K562 (cell line): ENCODE results near the gene PRRG1. TPM values are rescaled to one million over a fixed set of nuclear protein-coding genes. Genes with fewer than 3 reads are reported as not detected.
A peak's percentile ranks its signal among the peaks of the same experiment; 100 is the strongest.
"Not testable (repeated sequence)": the region's sequence is repeated elsewhere in the genome, so short reads cannot be mapped to it uniquely, and the experiment has no call there.

Experiments
- ATAC-seq: fragments of 200-7000 bp; cut with Tn5 transposase; 3 replicates; pipeline ENCODE4 v1.9.1; 2020; ENCODE audit warnings: moderate library complexity
- BruUV-seq: library from RNA; stranded (reverse); fragments of 400-500 nt; replicated peaks from 2 replicates; lab custom pipeline; 2021; lab: Mats Ljungman, UMichigan
- CTCF ChIA-PET: fragments of 300-600 bp; formaldehyde crosslinking; extraction: SDS; loops from one replicate; lab custom pipeline; 2021; ENCODE audit warnings: low intra/inter-chr PET ratio; lab: Yijun Ruan, JAX
- POLR2A ChIA-PET: fragments of 300-600, 350-650 bp; sonication (Branson Sonifier 250); formaldehyde crosslinking; extraction: SDS; loops from one replicate; lab custom pipeline; 2021; ENCODE audit warnings: antibody characterized with exemption, inconsistent platforms; lab: Yijun Ruan, JAX
- DNase-seq, 4 experiments: peaks; one replicate each; pipeline versions ENCODE4 v3.0.0 to v3.0.0-alpha.2; 2011 to 2018; ENCODE audit warnings: low spot score in 3 of 4, mixed read lengths in 3 of 4; ENCODE audit errors: extremely low read depth in 1 of 4
- FAIRE-seq: peaks from 2 replicates; lab custom pipeline; 2011; peaks lifted over from hg19 to GRCh38; lab: Jason Lieb, UNC
- H2AFZ ChIP-seq: 2 replicates; pipeline ENCODE4 v1.6.0; 2011; ENCODE audit warnings: low read depth, low read length, control low read depth, inconsistent platforms
- H3K27ac ChIP-seq: fragments of 200-600 bp; 3 replicates; pipeline ENCODE4 v1.8.0; 2011; ENCODE audit warnings: low read depth, mild to moderate bottlenecking, control low read depth, inconsistent platforms, low read length, moderate library complexity, mixed read lengths; ENCODE audit errors: extremely low read depth
- H3K27me3 ChIP-seq, 2 experiments: fragments of 300-600 bp in 1 of 2; 2 replicates in 1 of 2; 3 replicates in 1 of 2; pipeline versions ENCODE4 v1.6.0 to v1.8.0; 2011; ENCODE audit warnings: inconsistent platforms in 2 of 2, low read length in 2 of 2, mild to moderate bottlenecking in 1 of 2, mixed read lengths in 1 of 2, moderate library complexity in 1 of 2; ENCODE audit not compliant: control insufficient read depth in 2 of 2, insufficient read depth in 2 of 2
- H3K36me3 ChIP-seq: fragments of 300-600 bp; 3 replicates; pipeline ENCODE4 v1.8.0; 2011; ENCODE audit warnings: mild to moderate bottlenecking, low read length, inconsistent platforms; ENCODE audit not compliant: control insufficient read depth, insufficient read depth
- H3K4me1 ChIP-seq, 2 experiments: fragments of 200-600 bp in 1 of 2; replicated peaks in 1 of 2; 2 replicates in 1 of 2; 3 replicates in 1 of 2; pipeline versions ENCODE4 v1.5.1 to v1.8.0; 2011; ENCODE audit warnings: inconsistent platforms in 2 of 2, low read length in 2 of 2, mild to moderate bottlenecking in 1 of 2, mixed read lengths in 1 of 2, moderate library complexity in 1 of 2; ENCODE audit not compliant: control insufficient read depth in 2 of 2, insufficient read depth in 2 of 2
- H3K4me2 ChIP-seq: 2 replicates; pipeline ENCODE4 v1.6.1; 2011; ENCODE audit warnings: low read length, control low read depth, inconsistent platforms, mixed read lengths; ENCODE audit not compliant: insufficient read depth
- H3K4me3 ChIP-seq: fragments of 200-600 bp; sonication (generic), shearing (Covaris generic); 2 replicates; pipeline ENCODE4 v1.5.1; 2016; ENCODE audit warnings: control low read depth, inconsistent platforms
- H3K79me2 ChIP-seq: fragments of 200-600 bp; 3 replicates; pipeline ENCODE4 v1.8.0; 2011; ENCODE audit warnings: low read length, inconsistent platforms; ENCODE audit not compliant: control insufficient read depth, insufficient read depth
- H3K9ac ChIP-seq, 2 experiments: 2 replicates each; pipeline versions ENCODE4 v1.6.0 to v1.6.1; 2011; ENCODE audit warnings: low read depth in 2 of 2, low read length in 2 of 2, control low read depth in 1 of 2, inconsistent platforms in 1 of 2, mild to moderate bottlenecking in 1 of 2, mixed read lengths in 1 of 2; ENCODE audit not compliant: insufficient read depth in 1 of 2
- H3K9me1 ChIP-seq: one replicate; pipeline ENCODE4 v1.6.0; 2011; ENCODE audit warnings: inconsistent platforms, mild to moderate bottlenecking, low read length, moderate library complexity; ENCODE audit not compliant: control insufficient read depth, insufficient read depth
- H3K9me3 ChIP-seq: replicated peaks from 2 replicates; pipeline ENCODE4 v1.5.1; 2011; ENCODE audit warnings: low read depth, low read length, inconsistent platforms; ENCODE audit not compliant: control insufficient read depth, insufficient read depth
- H4K20me1 ChIP-seq: replicated peaks from 2 replicates; pipeline ENCODE4 v1.6.1; 2011; ENCODE audit warnings: low read length, inconsistent platforms, mixed read lengths; ENCODE audit not compliant: control insufficient read depth, insufficient read depth
- CC2D1A ChIP-seq: fragments of 450-650 bp; IDR thresholded peaks from 2 replicates; pipeline ENCODE4 v1.6.1; 2017; ENCODE audit warnings: mild to moderate bottlenecking
- POU5F1 ChIP-seq: fragments of 150-350 bp; IDR thresholded peaks from 2 replicates; pipeline ENCODE4 v1.6.1; 2014; ENCODE audit warnings: borderline replicate concordance, low read length, low read depth, mild to moderate bottlenecking; ENCODE audit not compliant: partially characterized antibody
- TAF9B ChIP-seq: fragments of 450-650 bp; IDR thresholded peaks from 2 replicates; pipeline ENCODE4 v1.6.1; 2018; ENCODE audit warnings: mild to moderate bottlenecking; ENCODE audit not compliant: partially characterized antibody
- WGBS: fragments of 100-300 bp; shearing (Covaris generic); methylation state at CpG from one replicate; pipeline ENCODE4 v1.1.6; 2016; ENCODE audit warnings: low coverage, mixed read lengths; ENCODE audit not compliant: insufficient coverage; ENCODE audit errors: missing lambda C conversion rate; 5-methylcytosine and 5-hydroxymethylcytosine counted together
- in situ Hi-C: fragments of 300-500 bp; cut with MboI; formaldehyde crosslinking; loops from 4 replicates; pipeline ENCODE4 v1.15.0; 2018; ENCODE audit warnings: inconsistent platforms, mixed read lengths
- intact Hi-C: fragments of 100-400 bp; cut with micrococcal nuclease; formaldehyde crosslinking; loops from 2 replicates; pipeline ENCODE4 v1.14.2; 2022
- polyA plus RNA-seq, 8 experiments: library from polyadenylated mRNA; depleted of rRNA in 4 of 8; stranded (reverse) in 5 of 8; unstranded in 3 of 8; fragments of >200 nt; fragmentation: Nextera tagmentation in 2 of 8; fragmentation: Illumina TruSeq in 1 of 8; extraction: Ambion mirVana in 2 of 8; extraction: Trizol in 1 of 8; gene quantifications; 2 replicates each; pipeline versions ENCODE4 v1.2.1 to v1.2.3, GENCODE V29; 2011 to 2014; ENCODE audit warnings: inconsistent platforms in 1 of 8, missing spikeins in 1 of 8
- total RNA-seq, 7 experiments: library from RNA; depleted of rRNA in 6 of 7; stranded (reverse); fragments of >200 nt in 6 of 7; fragmentation: Illumina TruSeq in 2 of 7; extraction: Trizol in 2 of 7; gene quantifications; 2 replicates each; pipeline versions ENCODE4 v1.2.1 to v1.2.3, GENCODE V29; 2011 to 2021; ENCODE audit warnings: low replicate concordance in 1 of 7
- TF ChIP-seq, protein P1 (sequence below), 2 experiments: fragments of 450-650 bp in 1 of 2; sonication (generic) in 1 of 2; formaldehyde crosslinking in 1 of 2; IDR thresholded peaks in 1 of 2; conservative IDR thresholded peaks in 1 of 2; 2 replicates each; pipeline versions ENCODE4 v1.6.1 to v1.8.1; 2016 to 2023; ENCODE audit warnings: mild to moderate bottlenecking in 2 of 2, moderate library complexity in 2 of 2, inconsistent platforms in 1 of 2, missing genetic modification reagents in 1 of 2
- TF ChIP-seq, protein P2 (sequence below): sonication (generic); IDR thresholded peaks from 2 replicates; pipeline ENCODE4 v1.6.1; 2016

Gene PRRG1
- total and polyA plus RNA-seq, 9 of the 15 experiments (the other 6 are each of a cell fraction or from before 2014, with no cell fraction given) = 1.7 to 11.8 (median 4.2) TPM

DNA sequence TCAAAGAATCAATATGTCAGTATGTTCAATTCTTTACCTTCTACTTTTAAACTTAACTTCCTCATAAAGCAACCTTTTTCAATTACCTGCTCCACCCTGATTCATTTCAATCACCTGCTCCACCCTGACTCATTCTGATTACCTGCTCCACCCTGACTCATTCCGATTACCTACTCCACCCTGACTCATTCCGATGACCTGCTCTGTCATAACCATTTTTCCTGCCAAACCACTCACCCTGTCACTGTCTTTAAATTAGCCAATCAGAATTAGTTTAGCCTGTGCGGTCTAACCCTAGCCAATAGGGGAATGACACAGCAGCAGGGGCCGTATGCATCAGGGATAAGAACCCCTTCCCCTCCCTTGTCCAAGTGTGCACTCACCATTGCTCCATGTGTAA is 135.2 kb downstream of the PRRG1 start:
- H4K20me1 ChIP-seq, FAIRE-seq, H3K9me3 ChIP-seq, H3K9me1 ChIP-seq, H2AFZ ChIP-seq, H3K4me2 ChIP-seq, in situ Hi-C loops, H3K27me3 ChIP-seq, CTCF ChIA-PET, H3K4me3 ChIP-seq, DNase-seq, intact Hi-C loops, H3K27ac ChIP-seq, H3K79me2 ChIP-seq, H3K4me1 ChIP-seq, H3K9ac ChIP-seq, ATAC-seq, POLR2A ChIA-PET, BruUV-seq, H3K36me3 ChIP-seq: not testable (repeated sequence)
- TF ChIP-seq, protein P1, sequence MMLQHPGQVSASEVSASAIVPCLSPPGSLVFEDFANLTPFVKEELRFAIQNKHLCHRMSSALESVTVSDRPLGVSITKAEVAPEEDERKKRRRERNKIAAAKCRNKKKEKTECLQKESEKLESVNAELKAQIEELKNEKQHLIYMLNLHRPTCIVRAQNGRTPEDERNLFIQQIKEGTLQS (IDR thresholded peaks at IDR 0.05) = peak; percentile 18; the same call in 1 of the 2 replicates
- TF ChIP-seq, protein P1 (CRISPR knock-in tag; conservative IDR thresholded peaks at IDR 0.05) = not testable (repeated sequence)
- 25% methylated on average over 4 of the region's 4 CpGs for WGBS

DNA sequence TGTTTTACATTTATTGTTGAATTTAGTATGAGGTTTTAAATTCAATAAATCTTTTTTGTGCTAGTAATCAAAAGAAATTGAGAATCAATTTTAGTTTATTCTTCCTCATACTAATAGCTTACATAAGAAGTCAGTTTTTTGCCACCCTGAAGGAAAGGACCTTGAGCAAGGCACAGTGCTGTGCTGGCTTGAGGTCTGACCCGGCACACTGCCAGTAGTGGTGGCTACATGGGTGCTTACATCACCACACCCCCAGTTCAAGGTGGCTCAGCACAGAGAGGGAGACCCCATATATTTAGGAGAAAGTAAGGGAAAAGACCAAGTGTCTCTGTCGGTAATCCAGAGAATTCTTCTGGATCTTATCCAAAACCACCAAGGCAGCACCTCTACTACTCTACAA is 136.3 kb downstream of the PRRG1 start:
- DNase-seq (no peak), FAIRE-seq (no peak), ATAC-seq (no peak)
- POLR2A ChIA-PET = no interaction called here
- no peak overlapping the region for H3K4me3 ChIP-seq
- no peaks in the 10 kb centered on the region for H3K79me2 ChIP-seq
- H3K9me3 ChIP-seq = no peaks in the 10 kb centered on the region
- BruUV-seq = no TSS peak
- no peak overlapping the region for H2AFZ ChIP-seq
- TF ChIP-seq CC2D1A = no peak
- no peak for TF ChIP-seq POU5F1
- TF ChIP-seq, protein P2, sequence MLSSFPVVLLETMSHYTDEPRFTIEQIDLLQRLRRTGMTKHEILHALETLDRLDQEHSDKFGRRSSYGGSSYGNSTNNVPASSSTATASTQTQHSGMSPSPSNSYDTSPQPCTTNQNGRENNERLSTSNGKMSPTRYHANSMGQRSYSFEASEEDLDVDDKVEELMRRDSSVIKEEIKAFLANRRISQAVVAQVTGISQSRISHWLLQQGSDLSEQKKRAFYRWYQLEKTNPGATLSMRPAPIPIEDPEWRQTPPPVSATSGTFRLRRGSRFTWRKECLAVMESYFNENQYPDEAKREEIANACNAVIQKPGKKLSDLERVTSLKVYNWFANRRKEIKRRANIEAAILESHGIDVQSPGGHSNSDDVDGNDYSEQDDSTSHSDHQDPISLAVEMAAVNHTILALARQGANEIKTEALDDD = no peak
- no peak for TF ChIP-seq TAF9B
- in situ Hi-C loops (no loop called here), intact Hi-C loops (no loop called here)
- H3K9me1 ChIP-seq = no peaks in the 10 kb centered on the region
- WGBS = 17% methylated on average over 2 of the region's 2 CpGs
- no peak overlapping the region for H3K27ac ChIP-seq
- H3K36me3 ChIP-seq = no peaks in the 10 kb centered on the region
- no peaks in the 10 kb centered on the region for H3K27me3 ChIP-seq
- no peak overlapping the region for H3K4me2 ChIP-seq
- CTCF ChIA-PET = no interaction called here
- no peaks in the 10 kb centered on the region for H4K20me1 ChIP-seq
- H3K4me1 ChIP-seq = no peaks in the 10 kb centered on the region
- H3K9ac ChIP-seq = no peak overlapping the region
